Measurements from ENCODE around the gene ARPC4.

ARPC4 gene

DNA sequence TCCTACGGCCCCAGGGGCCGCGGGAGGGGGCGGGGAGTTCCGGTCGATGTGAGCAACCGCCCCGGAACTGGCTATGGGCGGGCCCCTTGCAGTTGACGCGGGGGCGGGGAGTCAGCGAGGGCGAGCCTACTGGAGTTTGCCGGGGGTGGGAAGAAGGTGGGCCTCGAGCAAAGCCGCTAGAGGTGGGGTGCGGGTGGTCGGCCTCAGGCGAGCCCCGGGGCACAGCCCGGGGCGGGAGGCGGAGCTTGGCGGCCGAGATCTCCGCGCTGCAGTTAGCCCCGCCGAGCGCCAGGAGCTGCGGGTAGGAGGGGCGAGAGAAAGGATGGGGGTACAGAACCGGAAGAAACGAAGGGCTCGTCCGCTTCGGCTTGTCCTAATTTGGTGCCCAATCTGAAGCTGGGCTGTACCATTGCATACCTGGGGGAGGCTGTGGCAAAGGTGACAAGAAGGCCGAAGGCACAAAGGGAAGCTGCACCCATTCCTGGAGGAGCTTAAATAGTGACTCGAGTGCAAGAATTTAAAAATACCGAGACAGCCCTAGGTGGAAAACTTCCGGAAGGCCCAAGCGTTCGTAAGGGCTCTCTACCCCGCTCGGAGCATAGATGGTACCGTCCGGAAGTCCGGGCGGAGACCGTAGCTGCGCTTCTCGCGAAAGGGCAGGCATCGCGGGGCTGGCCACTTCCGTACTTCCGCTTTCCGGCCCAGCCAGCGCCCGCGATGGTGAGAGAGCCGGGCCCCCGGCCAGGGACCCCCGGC, at the start of gene ARPC4, which contains the start of gene TADA3:
Gene ARPC4 (plus strand): TSS at position 678 of the 756 bp plus-strand sequence. CDS start 40 bp downstream, at position 718.
Gene TADA3 (minus strand): TSS at position 69 of the 756 bp plus-strand sequence. CDS start 1,007 bp downstream, outside the sequence.
- Histone ChIP-seq H3K36me3 (ENCODE audit: insufficient read depth, low read length) (peaks cover 7% of the 10 kb centered on the region; the same call in 1 of the 2 replicates), H2AFZ (ENCODE audit: low read length, unreplicated experiment) (peak within 1 kb of the TSS; percentile 49), H3K27ac (ENCODE audit: low read depth, low read length) (peak within 1 kb of the TSS; percentile 88), H3K4me1 (ENCODE audit: control insufficient read depth, insufficient read depth, low read length, unreplicated experiment) (peaks cover 17% of the 10 kb centered on the region), H3K79me2 (ENCODE audit: control insufficient read depth, insufficient read depth, low read length, unreplicated experiment) (peaks cover 49% of the 10 kb centered on the region), H3K4me3 (ENCODE audit: low read depth, low read length) (peak within 1 kb of the TSS; percentile 83), H3K27me3 (ENCODE audit: insufficient read depth, low read length) (no peaks in the 10 kb centered on the region)

DNA sequence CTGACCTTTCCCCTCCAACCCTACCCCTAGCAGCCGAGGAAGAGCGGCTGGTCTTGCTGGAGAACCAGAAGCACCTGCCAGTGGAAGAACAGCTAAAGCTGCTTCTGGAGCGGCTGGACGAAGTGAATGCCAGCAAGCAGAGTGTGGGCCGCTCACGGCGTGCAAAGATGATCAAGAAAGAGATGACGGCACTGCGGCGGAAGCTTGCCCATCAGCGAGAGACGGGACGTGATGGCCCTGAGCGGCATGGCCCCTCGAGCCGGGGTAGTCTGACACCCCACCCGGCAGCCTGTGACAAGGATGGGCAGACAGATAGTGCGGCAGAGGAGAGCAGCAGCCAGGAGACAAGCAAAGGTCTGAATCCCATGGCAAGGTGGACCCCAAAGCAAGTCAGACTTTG, 49.3 kb upstream of the ARPC4 start:
- Histone ChIP-seq H3K36me3 (ENCODE audit: insufficient read depth, low read length) (peaks cover 27% of the 10 kb centered on the region; the same call in 1 of the 2 replicates), H3K4me3 (ENCODE audit: low read depth, low read length) (no peak overlapping the region), H3K27me3 (ENCODE audit: insufficient read depth, low read length) (no peaks in the 10 kb centered on the region), H3K27ac (ENCODE audit: low read depth, low read length) (no peak overlapping the region), H3K4me1 (ENCODE audit: control insufficient read depth, insufficient read depth, low read length, unreplicated experiment) (peaks cover 29% of the 10 kb centered on the region), H2AFZ (ENCODE audit: low read length, unreplicated experiment) (no peak overlapping the region), H3K79me2 (ENCODE audit: control insufficient read depth, insufficient read depth, low read length, unreplicated experiment) (peaks cover 13% of the 10 kb centered on the region)

DNA sequence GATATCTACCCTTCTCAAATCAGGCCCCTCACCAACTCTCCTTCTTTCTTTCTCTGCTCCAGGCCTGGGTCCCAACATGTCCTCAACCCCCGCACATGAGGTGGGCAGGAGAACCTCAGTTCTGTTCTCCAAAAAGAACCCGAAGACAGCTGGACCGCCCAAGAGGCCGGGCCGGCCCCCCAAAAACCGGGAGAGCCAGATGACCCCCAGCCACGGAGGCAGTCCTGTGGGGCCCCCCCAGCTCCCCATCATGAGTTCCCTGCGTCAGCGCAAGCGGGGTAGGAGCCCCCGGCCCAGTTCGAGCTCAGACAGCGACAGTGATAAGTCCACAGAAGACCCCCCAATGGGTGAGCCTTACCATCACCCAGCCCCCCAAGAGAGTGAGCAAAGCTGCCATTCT, 48.7 kb upstream of the ARPC4 start:
- peaks cover 8% of the 10 kb centered on the region for H3K79me2 ChIP-seq (ENCODE audit: control insufficient read depth, insufficient read depth, low read length, unreplicated experiment)
- H3K27me3 ChIP-seq (ENCODE audit: insufficient read depth, low read length), result no peaks in the 10 kb centered on the region
- no peak overlapping the region for H2AFZ ChIP-seq (ENCODE audit: low read length, unreplicated experiment)
- no peak overlapping the region for H3K4me3 ChIP-seq (ENCODE audit: low read depth, low read length)
- no peak overlapping the region for H3K27ac ChIP-seq (ENCODE audit: low read depth, low read length)
- peaks cover 32% of the 10 kb centered on the region for H3K4me1 ChIP-seq (ENCODE audit: control insufficient read depth, insufficient read depth, low read length, unreplicated experiment)
- peaks cover 22% of the 10 kb centered on the region; the same call in 1 of the 2 replicates for H3K36me3 ChIP-seq (ENCODE audit: insufficient read depth, low read length)

DNA sequence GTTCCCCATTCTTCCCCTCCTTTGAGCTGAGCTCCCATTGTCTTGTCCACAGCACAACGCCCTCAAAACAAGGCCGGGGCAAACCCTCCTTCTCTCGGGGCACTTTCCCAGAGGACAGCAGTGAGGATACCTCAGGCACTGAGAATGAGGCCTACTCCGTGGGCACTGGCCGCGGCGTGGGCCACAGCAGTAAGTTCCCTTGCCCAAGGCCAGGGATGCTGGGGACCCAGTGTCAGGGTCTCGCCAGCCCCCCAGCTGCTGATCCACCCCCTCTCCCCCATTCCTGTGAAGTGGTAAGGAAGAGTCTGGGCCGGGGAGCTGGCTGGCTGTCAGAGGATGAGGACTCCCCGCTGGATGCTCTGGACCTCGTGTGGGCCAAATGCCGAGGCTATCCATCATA, 47.4 kb upstream of the ARPC4 start:
- Histone ChIP-seq H3K79me2 (ENCODE audit: control insufficient read depth, insufficient read depth, low read length, unreplicated experiment) (peaks cover 4% of the 10 kb centered on the region), H3K27me3 (ENCODE audit: insufficient read depth, low read length) (no peaks in the 10 kb centered on the region), H2AFZ (ENCODE audit: low read length, unreplicated experiment) (no peak overlapping the region), H3K27ac (ENCODE audit: low read depth, low read length) (no peak overlapping the region), H3K4me3 (ENCODE audit: low read depth, low read length) (no peak overlapping the region), H3K4me1 (ENCODE audit: control insufficient read depth, insufficient read depth, low read length, unreplicated experiment) (peaks cover 34% of the 10 kb centered on the region), H3K36me3 (ENCODE audit: insufficient read depth, low read length) (peaks cover 15% of the 10 kb centered on the region; the same call in 1 of the 2 replicates)

DNA sequence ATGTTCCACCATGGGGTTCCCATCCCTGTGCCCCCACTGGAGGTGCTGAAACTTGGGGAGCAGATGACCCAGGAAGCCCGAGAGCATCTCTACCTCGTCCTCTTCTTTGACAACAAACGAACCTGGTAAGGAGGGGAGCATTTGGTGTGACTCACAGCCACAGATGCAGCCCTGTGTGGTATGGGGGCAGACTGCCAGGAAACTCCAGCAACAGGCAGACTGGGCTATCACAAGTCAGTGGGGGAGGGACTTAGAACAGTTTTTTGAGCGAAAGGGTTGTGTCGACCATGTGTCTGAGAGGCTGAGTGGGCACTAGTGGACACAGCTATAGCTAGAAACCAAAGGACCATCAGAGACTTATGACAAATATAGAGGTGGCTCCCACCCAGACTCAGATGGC, 46.6 kb upstream of the ARPC4 start:
- H3K36me3 ChIP-seq (ENCODE audit: insufficient read depth, low read length), result peaks cover 14% of the 10 kb centered on the region; the same call in 1 of the 2 replicates

DNA sequence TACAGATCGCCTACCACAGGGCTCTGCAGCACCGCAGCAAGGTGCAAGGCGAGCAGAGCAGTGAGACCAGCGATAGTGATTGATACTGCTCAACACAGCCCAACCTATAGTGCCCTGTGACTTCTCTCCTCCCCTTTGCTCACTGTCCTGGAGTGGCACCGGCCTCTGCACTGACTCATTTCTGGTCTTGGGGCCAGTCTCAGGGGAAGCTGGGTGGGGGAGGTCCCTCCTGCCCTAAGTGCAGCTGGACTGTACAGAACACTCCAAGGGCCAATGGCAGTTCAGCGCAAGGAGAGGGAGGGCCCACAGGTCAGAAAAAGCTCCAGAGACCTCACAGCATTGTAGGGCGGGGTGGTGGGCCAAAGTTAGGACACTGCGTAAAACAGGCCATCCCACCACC, 45.6 kb upstream of the ARPC4 start:
- H2AFZ ChIP-seq (ENCODE audit: low read length, unreplicated experiment), result no peak overlapping the region
- peaks cover 16% of the 10 kb centered on the region; the same call in 1 of the 2 replicates for H3K36me3 ChIP-seq (ENCODE audit: insufficient read depth, low read length)
- peaks cover 17% of the 10 kb centered on the region for H3K79me2 ChIP-seq (ENCODE audit: control insufficient read depth, insufficient read depth, low read length, unreplicated experiment)
- H3K27ac ChIP-seq (ENCODE audit: low read depth, low read length), result peak overlapping the region; percentile 68
- H3K4me1 ChIP-seq (ENCODE audit: control insufficient read depth, insufficient read depth, low read length, unreplicated experiment), result peaks cover 39% of the 10 kb centered on the region
- no peak overlapping the region for H3K4me3 ChIP-seq (ENCODE audit: low read depth, low read length)
- H3K27me3 ChIP-seq (ENCODE audit: insufficient read depth, low read length), result no peaks in the 10 kb centered on the region

More for the DNA sequence above, 46.6 kb upstream of the ARPC4 start:
- Histone ChIP-seq H2AFZ (ENCODE audit: low read length, unreplicated experiment) (no peak overlapping the region), H3K27me3 (ENCODE audit: insufficient read depth, low read length) (no peaks in the 10 kb centered on the region), H3K79me2 (ENCODE audit: control insufficient read depth, insufficient read depth, low read length, unreplicated experiment) (peaks cover 12% of the 10 kb centered on the region), H3K27ac (ENCODE audit: low read depth, low read length) (peak overlapping the region; percentile 68), H3K4me1 (ENCODE audit: control insufficient read depth, insufficient read depth, low read length, unreplicated experiment) (peaks cover 34% of the 10 kb centered on the region), H3K4me3 (ENCODE audit: low read depth, low read length) (no peak overlapping the region)

DNA sequence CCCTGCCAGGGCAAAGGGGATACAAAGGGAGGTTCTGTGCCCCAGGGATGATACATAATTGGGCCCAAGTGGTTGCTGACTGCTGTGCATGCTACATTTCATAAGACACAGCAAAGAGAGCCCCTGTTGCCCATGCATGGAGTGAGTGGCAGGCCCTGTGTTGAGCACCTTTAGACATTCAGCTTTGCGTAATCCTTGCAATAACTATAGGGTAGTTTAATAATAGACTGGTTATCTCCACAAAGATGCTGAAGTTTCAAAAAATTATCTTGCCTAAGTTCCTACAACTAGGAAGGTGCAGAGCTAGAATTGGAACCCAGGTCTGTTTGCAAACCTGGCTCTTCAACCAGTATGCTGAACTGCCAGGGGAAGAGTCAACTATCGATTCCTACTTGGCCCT, 44.9 kb upstream of the ARPC4 start:
- Histone ChIP-seq H3K36me3 (ENCODE audit: insufficient read depth, low read length) (peaks cover 12% of the 10 kb centered on the region; the same call in 1 of the 2 replicates), H2AFZ (ENCODE audit: low read length, unreplicated experiment) (no peak overlapping the region), H3K4me1 (ENCODE audit: control insufficient read depth, insufficient read depth, low read length, unreplicated experiment) (peaks cover 39% of the 10 kb centered on the region), H3K79me2 (ENCODE audit: control insufficient read depth, insufficient read depth, low read length, unreplicated experiment) (peaks cover 17% of the 10 kb centered on the region), H3K27ac (ENCODE audit: low read depth, low read length) (no peak overlapping the region), H3K27me3 (ENCODE audit: insufficient read depth, low read length) (no peaks in the 10 kb centered on the region), H3K4me3 (ENCODE audit: low read depth, low read length) (no peak overlapping the region)

DNA sequence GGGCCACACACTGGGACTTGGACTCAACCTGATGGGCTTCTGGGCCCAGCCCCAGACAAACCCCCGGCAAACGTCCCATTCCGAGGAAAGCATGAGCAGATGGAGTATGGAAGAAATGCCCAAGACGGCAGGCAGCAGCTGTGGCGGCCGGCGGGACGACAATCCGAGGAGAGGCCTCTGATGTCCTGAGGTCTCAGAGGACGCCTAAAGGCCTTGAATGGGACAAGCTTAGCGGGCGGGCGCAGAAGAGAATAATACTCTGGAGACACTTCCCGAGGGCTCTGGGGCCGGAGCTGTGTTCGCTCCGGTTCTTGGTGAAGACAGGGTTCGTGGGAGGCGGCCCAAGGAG, 43.6 kb upstream of the ARPC4 start:
- Histone ChIP-seq H3K27ac (ENCODE audit: low read depth, low read length) (peak overlapping the region; percentile 60), H2AFZ (ENCODE audit: low read length, unreplicated experiment) (no peak overlapping the region), H3K4me1 (ENCODE audit: control insufficient read depth, insufficient read depth, low read length, unreplicated experiment) (peaks cover 39% of the 10 kb centered on the region), H3K79me2 (ENCODE audit: control insufficient read depth, insufficient read depth, low read length, unreplicated experiment) (peaks cover 17% of the 10 kb centered on the region), H3K27me3 (ENCODE audit: insufficient read depth, low read length) (no peaks in the 10 kb centered on the region), H3K36me3 (ENCODE audit: insufficient read depth, low read length) (peaks cover 12% of the 10 kb centered on the region; the same call in 1 of the 2 replicates), H3K4me3 (ENCODE audit: low read depth, low read length) (peak overlapping the region; percentile 79)

DNA sequence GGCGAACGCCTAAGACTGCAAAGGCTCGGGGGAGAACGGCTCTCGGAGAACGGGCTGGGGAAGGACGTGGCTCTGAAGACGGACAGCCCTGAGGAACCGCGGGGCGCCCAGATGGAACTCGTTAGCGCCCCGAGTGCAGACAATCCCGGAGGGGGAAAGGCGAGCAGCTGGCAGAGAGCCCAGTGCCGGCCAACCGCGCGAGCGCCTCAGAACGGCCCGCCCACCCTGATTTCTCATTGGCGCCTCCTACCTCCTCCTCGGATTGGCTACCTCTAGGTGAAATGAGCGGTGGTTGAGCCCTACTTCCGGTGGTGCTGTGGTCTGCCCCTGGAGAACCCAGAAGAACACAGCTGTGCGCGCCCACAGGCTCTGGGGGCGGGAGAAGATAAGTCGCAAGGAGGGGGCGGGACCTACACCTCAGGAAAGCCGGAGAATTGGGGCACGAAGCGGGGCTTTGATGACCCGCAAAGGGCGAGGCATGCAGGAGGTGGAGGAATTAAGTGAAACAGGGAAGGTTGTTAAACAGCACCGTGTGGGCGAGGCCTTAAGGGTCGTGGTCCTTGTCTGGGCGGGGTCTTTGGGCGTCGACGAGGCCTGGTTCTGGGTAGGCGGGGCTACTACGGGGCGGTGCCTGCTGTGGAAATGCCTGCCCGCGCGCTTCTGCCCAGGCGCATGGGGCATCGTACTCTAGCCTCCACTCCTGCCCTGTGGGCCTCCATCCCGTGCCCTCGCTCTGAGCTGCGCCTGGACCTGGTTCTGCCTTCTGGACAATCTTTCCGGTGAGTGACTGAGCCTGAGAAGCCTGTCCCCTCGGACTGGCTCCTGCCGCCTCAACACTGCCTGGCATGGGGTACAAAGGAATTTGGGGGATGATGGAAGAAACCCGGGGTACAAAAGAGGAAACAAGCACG, 43.0 kb upstream of the ARPC4 start, which contains the start of gene OGG1:
Gene OGG1 (plus strand): TSS at position 308 of the 911 bp plus-strand sequence. CDS start 335 bp downstream, at position 643.
- Histone ChIP-seq H3K4me3 (ENCODE audit: low read depth, low read length) (peak within 1 kb of the TSS; percentile 79), H3K36me3 (ENCODE audit: insufficient read depth, low read length) (peaks cover 12% of the 10 kb centered on the region; the same call in 1 of the 2 replicates), H3K27me3 (ENCODE audit: insufficient read depth, low read length) (no peaks in the 10 kb centered on the region), H2AFZ (ENCODE audit: low read length, unreplicated experiment) (peak within 1 kb of the TSS; percentile 45), H3K27ac (ENCODE audit: low read depth, low read length) (peak within 1 kb of the TSS; percentile 60), H3K4me1 (ENCODE audit: control insufficient read depth, insufficient read depth, low read length, unreplicated experiment) (peaks cover 43% of the 10 kb centered on the region), H3K79me2 (ENCODE audit: control insufficient read depth, insufficient read depth, low read length, unreplicated experiment) (peaks cover 17% of the 10 kb centered on the region)

Measured in ACC112 (cell line).